Mucosa of descending colon (tissue), 3 donors: ENCODE measurements around the gene C1RL. TPM values are rescaled to one million over a fixed set of nuclear protein-coding genes. Genes with fewer than 3 reads are reported as not detected.

Experiments
- ATAC-seq: fragments of 200-7000 bp; cut with Tn5 transposase; one replicate; pipeline ENCODE4 v1.9.1; 2020; ENCODE audit warnings: mild to moderate bottlenecking, moderate library complexity
- DNase-seq, 3 donors: peaks; one replicate each; pipeline ENCODE4 v3.0.0-alpha.2; 2020
- H3K36me3 ChIP-seq: fragments of 200-600 bp; one replicate; pipeline ENCODE4 v1.8.0; 2021; ENCODE audit warnings: low read depth, mild to moderate bottlenecking
- H3K4me1 ChIP-seq: fragments of 200-600 bp; one replicate; pipeline ENCODE4 v1.8.0; 2021; ENCODE audit warnings: low read depth, mild to moderate bottlenecking
- H3K4me3 ChIP-seq: fragments of 200-600 bp; one replicate; pipeline ENCODE4 v1.8.0; 2021; ENCODE audit warnings: mild to moderate bottlenecking
- H3K9me3 ChIP-seq: fragments of 200-600 bp; one replicate; pipeline ENCODE4 v1.8.0; 2021; ENCODE audit warnings: mild to moderate bottlenecking
- intact Hi-C, 2 donors: fragments of 100-400 bp; cut with DNase I in 1 of 2; cut with micrococcal nuclease in 1 of 2; formaldehyde crosslinking; loops; one replicate each; pipeline versions ENCODE4 v1.11.0 to v1.11.1; 2022; cut with DNase I, micrococcal nuclease
- total RNA-seq, 3 donors: library from RNA; stranded (reverse); fragmentation: NEBNext Ultra II Directional in 2 of 3; extraction: Animal tissue kit (Norgen Biotek cat#: 25700) in 2 of 3; gene quantifications; one replicate each; pipeline versions ENCODE4 v1.2.1 to v1.2.4, GENCODE V29; 2021 to 2023
- TF ChIP-seq, protein P1 (sequence below): fragments of 200-600 bp; IDR thresholded peaks from one replicate; pipeline ENCODE4 v1.8.0; 2022; ENCODE audit warnings: antibody characterized with exemption, mild to moderate bottlenecking
- donor health status: DM: no; HTN: no; CAD: no; lungs with moderate emphysema.
- donor health status: DM: no; HTN: no; CAD: no.
- donor health status: DM: no; HTN: yes; CAD: no.

The C1RL gene
- total RNA-seq, 3 donors from 2014 or later = 47.5 to 61.4 (median 49.4) TPM

DNA sequence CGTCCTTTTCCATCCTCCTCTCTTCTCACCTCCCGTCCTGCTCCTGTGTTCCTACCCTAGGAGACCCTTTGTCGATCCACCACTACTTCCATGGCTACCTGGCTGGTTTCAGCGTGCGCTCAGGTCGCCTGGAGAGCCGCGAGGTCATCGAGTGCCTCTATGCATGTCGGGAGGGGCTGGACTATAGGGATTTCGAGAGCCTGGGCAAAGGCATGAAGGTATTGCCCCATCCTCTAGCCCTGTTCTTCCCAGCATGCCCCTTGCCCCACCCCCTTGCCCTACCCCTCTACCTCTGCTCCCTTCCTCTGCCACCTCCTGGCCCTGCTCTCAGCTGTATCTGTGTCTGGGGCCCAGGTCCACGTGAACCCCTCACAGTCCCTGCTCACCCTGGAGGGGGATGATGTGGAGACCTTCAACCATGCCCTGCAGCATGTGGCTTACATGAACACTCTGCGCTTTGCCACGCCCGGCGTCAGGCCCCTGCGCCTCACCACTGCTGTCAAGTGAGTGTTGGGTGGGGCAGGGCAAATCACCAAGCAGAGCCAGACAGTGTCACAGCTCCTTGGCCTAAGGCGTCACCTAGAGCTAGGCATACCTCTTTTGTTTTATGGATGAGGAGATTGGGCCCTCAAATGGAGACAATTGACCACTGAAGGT, 33.9 kb upstream of the C1RL start:
- H3K36me3 ChIP-seq = no peaks in the 10 kb centered on the region
- intact Hi-C loops = no loop called here

DNA sequence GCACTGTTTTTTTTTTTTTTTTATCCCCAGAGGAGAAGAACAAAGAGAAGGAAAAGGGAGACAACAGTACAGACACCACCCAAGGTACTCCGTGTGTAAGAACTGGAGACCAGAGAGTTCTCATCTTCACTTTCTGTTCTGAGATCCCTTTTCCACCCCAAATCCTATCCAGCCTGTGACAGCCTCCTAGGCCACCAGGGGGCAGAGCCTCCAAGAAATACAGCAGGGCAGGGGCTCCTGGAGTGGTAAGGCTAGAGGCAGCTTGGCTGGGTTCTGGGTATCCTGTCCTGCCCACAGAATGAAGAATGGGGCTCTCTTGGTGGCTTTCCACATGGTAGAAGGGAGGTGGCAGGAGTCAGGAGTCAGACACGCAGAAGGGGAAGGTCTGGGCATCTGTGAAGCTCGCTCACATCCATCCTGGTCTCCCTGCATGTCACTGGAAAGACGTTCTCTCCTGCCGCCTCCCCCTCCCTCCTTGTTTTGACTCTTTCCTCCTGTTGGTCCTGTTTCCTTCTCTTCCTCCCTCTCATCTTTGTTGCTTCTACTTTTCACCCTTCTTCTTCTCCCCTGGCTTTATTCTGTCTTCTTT, 33.1 kb upstream of the C1RL start:
- ATAC-seq (peak; percentile 76), DNase-seq (peak in 2 of 3 donors; percentile 73)

More for the DNA sequence above, 33.9 kb upstream of the C1RL start:
- H3K4me3 ChIP-seq = no peak overlapping the region
- DNase-seq = no peak
- no peak for ATAC-seq
- no peaks in the 10 kb centered on the region for H3K4me1 ChIP-seq
- no peaks in the 10 kb centered on the region for H3K9me3 ChIP-seq
- TF ChIP-seq, protein P1, sequence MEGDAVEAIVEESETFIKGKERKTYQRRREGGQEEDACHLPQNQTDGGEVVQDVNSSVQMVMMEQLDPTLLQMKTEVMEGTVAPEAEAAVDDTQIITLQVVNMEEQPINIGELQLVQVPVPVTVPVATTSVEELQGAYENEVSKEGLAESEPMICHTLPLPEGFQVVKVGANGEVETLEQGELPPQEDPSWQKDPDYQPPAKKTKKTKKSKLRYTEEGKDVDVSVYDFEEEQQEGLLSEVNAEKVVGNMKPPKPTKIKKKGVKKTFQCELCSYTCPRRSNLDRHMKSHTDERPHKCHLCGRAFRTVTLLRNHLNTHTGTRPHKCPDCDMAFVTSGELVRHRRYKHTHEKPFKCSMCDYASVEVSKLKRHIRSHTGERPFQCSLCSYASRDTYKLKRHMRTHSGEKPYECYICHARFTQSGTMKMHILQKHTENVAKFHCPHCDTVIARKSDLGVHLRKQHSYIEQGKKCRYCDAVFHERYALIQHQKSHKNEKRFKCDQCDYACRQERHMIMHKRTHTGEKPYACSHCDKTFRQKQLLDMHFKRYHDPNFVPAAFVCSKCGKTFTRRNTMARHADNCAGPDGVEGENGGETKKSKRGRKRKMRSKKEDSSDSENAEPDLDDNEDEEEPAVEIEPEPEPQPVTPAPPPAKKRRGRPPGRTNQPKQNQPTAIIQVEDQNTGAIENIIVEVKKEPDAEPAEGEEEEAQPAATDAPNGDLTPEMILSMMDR = no peak

DNA sequence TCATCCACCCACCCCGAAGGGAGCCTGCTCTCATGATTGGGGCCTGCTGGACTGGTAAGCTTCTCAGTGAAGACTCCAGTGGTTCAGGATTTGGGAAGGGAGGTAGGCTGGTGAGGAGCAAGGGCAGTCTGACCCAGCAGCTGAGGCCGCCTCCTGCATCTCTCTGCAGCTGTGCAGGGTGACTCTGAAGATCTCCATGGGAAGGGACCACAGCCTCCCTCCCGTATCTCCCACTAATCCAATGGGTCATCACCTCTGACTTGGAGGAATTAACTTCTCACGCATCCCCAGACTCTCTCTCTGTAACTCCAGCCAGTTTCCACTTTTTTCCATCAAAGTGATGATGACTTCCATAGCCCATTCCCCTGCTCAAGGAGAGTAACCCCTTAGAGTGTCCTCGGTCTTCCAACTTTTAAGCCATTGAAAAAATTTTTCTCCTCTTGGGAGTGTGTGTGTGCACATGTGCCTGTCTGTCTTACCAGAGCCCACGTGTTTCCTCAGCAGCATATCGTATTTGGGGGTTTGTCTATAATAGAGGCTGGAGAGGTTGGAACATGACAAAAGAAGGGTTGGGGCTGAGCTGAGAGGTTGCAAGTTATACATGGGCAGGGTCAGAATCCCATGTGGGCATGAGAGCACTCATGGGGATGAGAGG, 32.5 kb upstream of the C1RL start:
- intact Hi-C loops = no loop called here
- Histone ChIP-seq H3K36me3 (peaks cover 5% of the 10 kb centered on the region), H3K4me1 (no peaks in the 10 kb centered on the region), H3K4me3 (no peak overlapping the region), H3K9me3 (no peaks in the 10 kb centered on the region)
- no peak for ATAC-seq
- DNase-seq = no peak
- TF ChIP-seq, protein P1 = no peak

More for the DNA sequence above, 33.1 kb upstream of the C1RL start:
- intact Hi-C loops = no loop called here
- Histone ChIP-seq H3K4me1 (no peaks in the 10 kb centered on the region), H3K4me3 (no peak overlapping the region), H3K36me3 (peaks cover 2% of the 10 kb centered on the region), H3K9me3 (no peaks in the 10 kb centered on the region)
- TF ChIP-seq, protein P1 = peak; percentile 60

DNA sequence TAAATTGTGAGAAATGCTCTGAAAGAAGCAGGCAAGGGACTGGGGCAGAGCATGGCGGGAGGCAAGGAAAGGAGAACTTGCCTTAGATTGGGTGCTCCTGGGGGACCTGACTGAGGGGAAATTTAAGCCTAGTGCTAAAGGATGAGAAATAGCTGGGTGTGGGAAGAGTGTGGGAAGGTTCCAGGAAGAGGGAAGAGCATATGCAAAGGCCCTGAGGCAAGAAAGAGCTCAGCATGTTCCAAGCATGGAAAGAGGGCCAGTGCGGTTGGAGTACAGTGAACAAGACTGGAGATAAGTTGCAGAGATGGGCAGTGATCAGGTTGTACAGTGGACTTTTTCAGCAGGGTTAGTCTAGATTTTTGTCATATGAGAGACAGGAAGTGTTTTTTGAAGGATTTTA, 30.2 kb upstream of the C1RL start:
- no peak overlapping the region for H3K4me3 ChIP-seq

DNA sequence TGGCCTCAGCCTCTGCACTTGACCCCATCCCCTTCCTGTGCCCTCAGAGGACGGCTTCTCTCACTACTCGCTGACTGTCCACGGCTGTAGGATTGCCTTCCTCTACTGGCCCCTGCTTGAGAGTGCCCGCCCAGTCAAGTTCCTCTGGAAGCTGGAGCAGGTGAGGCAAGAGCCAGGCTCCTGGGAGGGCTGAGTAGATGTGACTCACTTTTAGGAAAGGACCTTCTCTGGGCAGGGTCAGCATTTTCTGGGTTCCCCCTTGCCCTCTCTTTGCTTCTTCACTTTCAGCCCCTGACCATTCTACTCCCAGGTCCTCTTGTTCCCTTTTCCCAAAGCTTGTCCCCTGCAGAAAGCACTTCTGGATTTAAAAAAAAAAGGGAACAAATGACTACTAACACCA, 28.9 kb upstream of the C1RL start:
- no peak overlapping the region for H3K4me3 ChIP-seq
- TF ChIP-seq, protein P1 = no peak
- H3K36me3 ChIP-seq = peaks cover 5% of the 10 kb centered on the region
- intact Hi-C loops = no loop called here
- DNase-seq (no peak), ATAC-seq (no peak)
- H3K4me1 ChIP-seq = no peaks in the 10 kb centered on the region
- H3K9me3 ChIP-seq = no peaks in the 10 kb centered on the region

More for the DNA sequence above, 30.2 kb upstream of the C1RL start:
- ATAC-seq (no peak), DNase-seq (no peak)
- intact Hi-C loops = no loop called here
- Histone ChIP-seq H3K9me3 (no peaks in the 10 kb centered on the region), H3K36me3 (peaks cover 5% of the 10 kb centered on the region), H3K4me1 (no peaks in the 10 kb centered on the region)
- TF ChIP-seq, protein P1 = no peak
